ENCODE results near the gene TMPRSS3.

DNA sequence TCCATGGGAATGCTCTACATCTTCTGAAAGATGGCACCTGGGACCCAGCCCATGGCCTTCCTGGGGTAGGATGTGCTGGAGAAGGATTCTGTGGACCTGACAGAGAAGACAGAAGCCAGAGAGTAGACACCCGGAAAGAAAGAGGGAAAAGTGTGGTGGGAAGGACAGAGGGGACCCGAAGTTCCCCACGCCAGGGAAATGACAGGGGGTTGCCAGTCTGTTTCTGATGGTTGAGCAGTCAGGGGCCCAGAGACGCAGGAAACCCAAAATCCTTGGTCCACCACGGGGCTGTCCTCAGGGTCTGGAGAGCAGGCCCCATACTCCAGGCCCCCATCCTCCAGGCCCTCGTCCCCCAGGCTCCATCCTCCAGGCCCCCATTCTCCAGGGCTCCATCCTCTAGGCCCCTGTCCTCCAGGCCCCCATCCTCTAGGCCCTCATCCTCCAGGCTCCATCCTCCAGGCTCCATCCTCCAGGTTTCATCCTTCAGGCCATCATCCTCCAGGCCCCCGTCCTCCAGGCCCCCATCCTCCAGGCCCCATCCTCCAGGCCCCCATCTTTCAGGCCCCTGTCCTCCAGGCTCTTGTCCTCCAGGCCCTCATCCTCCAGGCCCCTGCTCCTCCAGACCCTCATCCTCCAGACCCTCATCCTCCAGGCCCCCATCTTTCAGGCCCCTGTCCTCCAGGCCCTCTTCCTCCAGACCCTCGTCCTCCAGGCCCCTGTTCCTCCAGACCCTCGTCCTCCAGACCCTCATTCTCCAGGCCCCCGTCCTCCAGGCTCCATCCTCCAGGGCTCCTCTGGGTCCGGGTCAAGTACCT is 44.0 kb downstream of the TMPRSS3 start:
- TF ChIP-seq RNF2 (IDR thresholded peaks at IDR 0.05; ENCODE audit: borderline replicate concordance, low read depth) (no peak), ZFP36 (IDR thresholded peaks at IDR 0.05; ENCODE audit: borderline replicate concordance, partially characterized antibody) (no peak), ESRRA (IDR thresholded peaks at IDR 0.05; ENCODE audit: borderline replicate concordance, low read length) (no peak), SREBF2 (IDR thresholded peaks at IDR 0.05) (no peak), POLR2AphosphoS2 (conservative IDR thresholded peaks at IDR 0.05; ENCODE audit: low read length) (no peak), NR3C1 (IDR thresholded peaks at IDR 0.05) (no peak), CEBPB (IDR thresholded peaks at IDR 0.05) (no peak), HDAC2 (IDR thresholded peaks at IDR 0.05) (no peak)
- TF ChIP-seq, protein P1, sequence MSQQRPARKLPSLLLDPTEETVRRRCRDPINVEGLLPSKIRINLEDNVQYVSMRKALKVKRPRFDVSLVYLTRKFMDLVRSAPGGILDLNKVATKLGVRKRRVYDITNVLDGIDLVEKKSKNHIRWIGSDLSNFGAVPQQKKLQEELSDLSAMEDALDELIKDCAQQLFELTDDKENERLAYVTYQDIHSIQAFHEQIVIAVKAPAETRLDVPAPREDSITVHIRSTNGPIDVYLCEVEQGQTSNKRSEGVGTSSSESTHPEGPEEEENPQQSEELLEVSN (IDR thresholded peaks at IDR 0.05; ENCODE audit: borderline replicate concordance, low read depth), result no peak
- TF ChIP-seq, protein P2, sequence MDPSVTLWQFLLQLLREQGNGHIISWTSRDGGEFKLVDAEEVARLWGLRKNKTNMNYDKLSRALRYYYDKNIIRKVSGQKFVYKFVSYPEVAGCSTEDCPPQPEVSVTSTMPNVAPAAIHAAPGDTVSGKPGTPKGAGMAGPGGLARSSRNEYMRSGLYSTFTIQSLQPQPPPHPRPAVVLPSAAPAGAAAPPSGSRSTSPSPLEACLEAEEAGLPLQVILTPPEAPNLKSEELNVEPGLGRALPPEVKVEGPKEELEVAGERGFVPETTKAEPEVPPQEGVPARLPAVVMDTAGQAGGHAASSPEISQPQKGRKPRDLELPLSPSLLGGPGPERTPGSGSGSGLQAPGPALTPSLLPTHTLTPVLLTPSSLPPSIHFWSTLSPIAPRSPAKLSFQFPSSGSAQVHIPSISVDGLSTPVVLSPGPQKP (IDR thresholded peaks at IDR 0.05; ENCODE audit: low read depth, low read length), result no peak
- TF ChIP-seq, protein P3, sequence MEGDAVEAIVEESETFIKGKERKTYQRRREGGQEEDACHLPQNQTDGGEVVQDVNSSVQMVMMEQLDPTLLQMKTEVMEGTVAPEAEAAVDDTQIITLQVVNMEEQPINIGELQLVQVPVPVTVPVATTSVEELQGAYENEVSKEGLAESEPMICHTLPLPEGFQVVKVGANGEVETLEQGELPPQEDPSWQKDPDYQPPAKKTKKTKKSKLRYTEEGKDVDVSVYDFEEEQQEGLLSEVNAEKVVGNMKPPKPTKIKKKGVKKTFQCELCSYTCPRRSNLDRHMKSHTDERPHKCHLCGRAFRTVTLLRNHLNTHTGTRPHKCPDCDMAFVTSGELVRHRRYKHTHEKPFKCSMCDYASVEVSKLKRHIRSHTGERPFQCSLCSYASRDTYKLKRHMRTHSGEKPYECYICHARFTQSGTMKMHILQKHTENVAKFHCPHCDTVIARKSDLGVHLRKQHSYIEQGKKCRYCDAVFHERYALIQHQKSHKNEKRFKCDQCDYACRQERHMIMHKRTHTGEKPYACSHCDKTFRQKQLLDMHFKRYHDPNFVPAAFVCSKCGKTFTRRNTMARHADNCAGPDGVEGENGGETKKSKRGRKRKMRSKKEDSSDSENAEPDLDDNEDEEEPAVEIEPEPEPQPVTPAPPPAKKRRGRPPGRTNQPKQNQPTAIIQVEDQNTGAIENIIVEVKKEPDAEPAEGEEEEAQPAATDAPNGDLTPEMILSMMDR (IDR thresholded peaks at IDR 0.05), result no peak
- TF ChIP-seq, protein P4, sequence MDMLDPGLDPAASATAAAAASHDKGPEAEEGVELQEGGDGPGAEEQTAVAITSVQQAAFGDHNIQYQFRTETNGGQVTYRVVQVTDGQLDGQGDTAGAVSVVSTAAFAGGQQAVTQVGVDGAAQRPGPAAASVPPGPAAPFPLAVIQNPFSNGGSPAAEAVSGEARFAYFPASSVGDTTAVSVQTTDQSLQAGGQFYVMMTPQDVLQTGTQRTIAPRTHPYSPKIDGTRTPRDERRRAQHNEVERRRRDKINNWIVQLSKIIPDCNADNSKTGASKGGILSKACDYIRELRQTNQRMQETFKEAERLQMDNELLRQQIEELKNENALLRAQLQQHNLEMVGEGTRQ (IDR thresholded peaks at IDR 0.05), result no peak
- TF ChIP-seq, protein P5, sequence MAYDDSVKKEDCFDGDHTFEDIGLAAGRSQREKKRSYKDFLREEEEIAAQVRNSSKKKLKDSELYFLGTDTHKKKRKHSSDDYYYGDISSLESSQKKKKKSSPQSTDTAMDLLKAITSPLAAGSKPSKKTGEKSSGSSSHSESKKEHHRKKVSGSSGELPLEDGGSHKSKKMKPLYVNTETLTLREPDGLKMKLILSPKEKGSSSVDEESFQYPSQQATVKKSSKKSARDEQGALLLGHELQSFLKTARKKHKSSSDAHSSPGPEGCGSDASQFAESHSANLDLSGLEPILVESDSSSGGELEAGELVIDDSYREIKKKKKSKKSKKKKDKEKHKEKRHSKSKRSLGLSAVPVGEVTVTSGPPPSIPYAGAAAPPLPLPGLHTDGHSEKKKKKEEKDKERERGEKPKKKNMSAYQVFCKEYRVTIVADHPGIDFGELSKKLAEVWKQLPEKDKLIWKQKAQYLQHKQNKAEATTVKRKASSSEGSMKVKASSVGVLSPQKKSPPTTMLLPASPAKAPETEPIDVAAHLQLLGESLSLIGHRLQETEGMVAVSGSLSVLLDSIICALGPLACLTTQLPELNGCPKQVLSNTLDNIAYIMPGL (CRISPR knock-in tag; IDR thresholded peaks at IDR 0.05; ENCODE audit: borderline replicate concordance), result no peak
